ENCODE measurements around the gene PTPRD.

PTPRD gene

DNA sequence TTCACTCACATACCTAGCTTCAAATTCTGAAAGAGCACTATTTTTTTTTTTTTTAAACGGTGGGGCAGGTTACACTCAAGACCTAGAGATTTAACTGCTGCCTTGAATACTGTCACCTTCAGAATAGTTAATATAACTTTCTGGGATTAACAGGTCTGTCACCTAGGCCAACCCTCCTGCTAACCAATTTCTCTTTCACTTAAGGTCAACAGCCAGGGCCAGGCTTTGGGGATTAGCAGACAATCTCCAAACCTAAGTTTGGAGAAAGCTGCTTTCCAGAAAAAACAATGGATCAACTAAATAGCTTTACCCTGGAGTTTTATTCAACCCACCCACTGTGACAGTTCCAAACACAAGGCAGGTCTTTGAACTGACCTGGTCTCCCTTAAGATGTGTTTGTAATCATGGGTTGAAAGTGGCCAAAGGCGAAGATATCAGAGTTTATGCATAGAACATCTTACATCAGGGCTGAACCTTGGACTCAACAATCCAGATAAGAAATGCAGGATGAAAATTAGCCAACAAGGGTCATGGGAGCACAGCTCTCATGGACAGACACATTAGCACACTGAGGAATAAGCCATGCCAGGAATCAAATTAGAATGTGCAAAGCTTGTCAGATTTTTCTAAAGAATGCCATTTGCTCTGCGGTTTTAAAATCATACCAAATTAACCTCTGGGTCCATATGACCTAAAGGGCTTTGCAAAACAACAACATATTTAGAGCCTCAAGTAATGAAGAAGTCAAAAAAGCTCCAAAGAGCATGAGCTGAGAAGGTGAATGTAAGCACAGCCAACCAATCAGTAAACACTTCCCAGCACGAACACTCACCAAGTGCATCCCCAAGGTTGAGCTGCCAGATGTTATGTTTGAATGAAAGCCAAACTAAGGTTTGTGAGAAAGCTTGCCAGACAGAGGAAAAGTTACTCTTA is 2274.7 kb downstream of the PTPRD start:
- no peak for DNase-seq

DNA sequence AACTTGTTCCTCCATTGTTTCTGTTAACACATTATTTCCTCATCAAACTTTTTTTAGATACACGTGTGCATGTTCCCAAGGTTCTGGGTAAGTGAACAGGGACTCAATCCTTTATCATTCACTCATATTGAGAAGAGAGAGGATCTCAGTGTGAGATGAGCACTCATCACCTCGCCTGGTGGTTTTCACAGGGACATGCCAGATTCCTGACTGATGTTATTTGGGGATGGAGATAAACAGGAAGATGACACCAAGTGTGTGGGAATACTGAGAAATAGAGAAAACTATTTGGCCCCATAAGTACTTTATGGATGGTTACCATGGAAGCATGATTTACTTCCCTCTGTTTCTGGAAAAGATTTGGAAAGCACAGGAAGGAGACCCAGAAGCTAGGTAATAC is 2279.9 kb downstream of the PTPRD start:
- DNase-seq, result no peak

DNA sequence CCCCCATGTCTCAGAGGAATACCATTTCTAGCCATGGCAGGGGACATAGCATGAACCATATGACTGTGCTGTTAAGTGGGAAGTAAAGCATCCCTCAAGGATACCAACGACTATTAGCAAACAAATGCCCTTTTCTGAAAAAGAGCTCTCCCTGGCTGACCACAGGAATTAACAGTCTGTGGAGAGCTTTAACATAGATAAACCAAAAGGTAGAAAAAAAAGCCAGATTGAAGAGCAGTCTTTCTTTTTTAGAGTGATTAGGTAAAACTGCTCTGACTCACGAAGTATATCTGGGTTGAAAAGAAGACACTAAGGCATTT is 2280.5 kb downstream of the PTPRD start:
- DNase-seq, result no peak

DNA sequence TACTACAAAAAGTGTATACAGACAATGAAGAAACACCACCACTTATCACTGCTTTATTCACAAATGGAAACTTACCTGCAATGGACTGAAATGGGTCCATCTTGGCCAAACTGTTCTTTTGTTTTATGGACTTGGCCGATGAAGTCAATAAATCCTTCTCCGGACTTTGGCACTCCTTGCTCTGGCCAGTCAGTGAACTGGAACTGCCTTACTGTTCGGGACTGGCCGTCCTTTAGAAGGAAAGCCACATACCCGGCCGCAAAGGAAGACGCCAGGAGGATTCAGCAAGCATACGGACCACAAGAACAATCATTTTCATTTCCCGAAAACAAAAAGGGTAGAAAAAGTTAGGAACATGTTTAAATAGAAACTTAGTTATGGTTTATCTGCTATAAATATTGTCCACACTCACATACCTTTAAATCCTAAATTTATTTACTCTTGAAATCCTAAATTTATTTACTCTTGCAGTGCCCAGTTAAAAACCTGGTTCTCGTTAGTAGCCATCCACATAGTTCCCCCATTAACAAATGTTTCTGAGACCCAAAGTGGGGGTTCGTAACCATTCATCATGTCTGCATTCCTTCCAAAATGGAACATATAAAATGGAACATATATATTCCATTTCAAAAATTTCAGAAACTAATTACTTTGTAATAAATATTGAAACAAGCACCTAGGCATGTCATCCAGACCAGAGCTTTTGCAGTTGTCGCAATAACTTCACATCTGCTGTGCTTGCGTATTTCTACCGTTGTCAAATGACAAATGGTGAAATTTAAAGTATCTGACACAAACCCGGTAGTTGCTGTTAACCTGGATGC is 2281.1 kb downstream of the PTPRD start:
- DNase-seq, result no peak

DNA sequence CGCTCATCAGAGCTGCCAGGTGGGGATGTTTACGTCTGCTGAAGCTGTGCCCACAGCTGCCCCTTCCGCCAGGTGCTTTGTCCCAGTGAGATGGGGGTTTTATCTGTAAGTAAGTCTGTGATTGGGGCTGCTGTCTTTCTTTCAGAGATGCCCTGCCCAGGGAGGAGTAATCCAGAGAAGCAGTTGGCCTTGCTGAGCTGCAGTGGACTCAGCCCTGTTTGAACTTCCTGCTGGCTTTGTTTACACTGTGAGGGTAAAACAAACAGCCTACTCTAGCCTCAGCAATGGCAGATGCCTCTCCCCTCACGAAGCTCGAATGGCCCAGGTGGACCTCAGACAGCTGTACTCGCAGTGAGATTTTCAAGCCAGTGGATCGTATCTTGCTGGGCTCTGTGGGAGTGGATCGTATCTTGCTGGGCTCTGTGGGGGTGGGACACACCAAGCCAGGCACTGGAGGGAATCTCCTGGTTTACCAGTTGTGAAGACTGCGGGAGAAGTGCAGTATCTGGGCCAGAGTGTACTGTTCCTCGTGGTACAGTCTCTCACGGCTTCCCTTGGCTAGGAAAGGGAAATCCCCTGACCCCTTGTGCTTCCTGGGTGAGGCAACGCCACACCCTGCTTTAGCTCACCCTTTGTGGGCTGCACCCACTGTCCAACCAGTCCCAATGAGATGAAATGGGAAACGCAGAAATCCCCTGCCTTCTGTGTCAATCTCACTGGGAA is 2283.1 kb downstream of the PTPRD start:
- DNase-seq, result no peak

DNA sequence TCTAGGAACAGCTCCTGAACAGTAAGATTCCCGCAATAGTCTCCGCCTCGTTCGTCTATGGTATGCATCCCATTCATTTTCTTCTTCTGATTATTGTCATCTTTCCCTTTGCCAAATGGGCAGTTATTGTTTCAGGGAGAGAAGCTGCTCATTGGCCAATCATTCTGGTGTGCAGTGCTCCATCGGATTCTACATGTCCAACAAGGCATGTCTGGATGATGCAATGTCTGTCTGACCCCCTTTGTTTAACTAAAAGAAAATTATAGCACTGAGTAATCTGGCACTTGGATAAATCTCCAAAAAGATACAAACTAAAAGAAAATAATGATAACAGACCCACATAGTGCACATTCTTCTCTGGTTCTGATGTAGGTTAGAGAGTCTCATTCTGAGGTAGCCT is 2297.6 kb downstream of the PTPRD start:
- no peak for DNase-seq

DNA sequence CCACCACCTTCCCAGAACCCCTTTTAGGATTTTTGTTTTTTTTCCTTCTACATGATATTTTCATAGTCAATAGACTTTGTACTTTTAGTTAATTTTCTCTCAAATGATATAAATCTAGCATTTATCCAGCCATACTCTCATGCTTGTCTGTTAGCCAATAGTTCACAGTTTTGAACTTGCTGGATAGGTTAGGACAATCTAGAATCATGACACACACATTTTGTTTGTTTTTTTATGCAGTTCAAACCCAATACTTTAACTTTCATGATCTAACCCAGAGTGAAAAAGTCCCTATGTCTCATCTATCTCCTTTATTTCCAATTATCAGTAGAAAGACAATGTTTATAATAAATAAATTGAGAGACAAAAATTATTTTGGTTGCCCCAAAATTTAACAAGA is 2303.5 kb downstream of the PTPRD start:
- no peak for DNase-seq

DNA sequence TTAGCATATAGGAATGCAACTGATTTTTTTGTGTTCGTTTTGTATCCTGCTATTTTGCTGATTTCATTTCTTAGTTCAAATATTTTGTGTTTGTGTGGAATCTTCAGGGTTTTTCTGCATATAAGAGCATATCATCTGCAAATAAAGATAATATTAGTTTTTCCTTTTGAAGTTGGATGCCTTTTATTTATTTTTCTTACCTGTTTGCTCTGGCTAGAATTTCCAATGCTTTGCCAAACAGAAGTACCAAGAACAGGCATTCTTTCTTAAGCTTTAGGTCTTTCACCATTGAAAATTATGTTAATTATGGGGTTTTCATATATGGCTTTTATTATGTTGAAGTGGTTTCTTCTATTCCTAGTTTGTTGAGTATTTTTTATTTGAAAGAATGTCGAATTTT is 2308.1 kb downstream of the PTPRD start:
- no peak for DNase-seq

DNA sequence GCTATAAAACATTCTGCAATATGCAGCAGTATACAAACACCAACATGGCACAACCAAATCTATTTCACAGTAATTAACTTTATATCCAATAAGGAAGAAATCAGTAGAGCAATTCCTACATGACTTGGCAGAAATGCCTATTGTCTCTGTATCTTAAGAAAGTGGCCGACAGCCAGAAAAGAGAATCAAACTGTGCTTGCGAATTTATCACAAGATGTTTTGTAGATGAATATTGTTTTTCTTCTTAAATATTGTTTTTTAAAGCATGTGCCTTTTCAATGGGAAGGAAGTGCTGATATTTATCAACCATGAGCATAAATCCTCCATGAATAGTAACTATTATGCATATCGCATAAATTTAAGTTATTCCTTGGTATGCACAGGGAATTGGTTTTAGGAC is 2311.5 kb downstream of the PTPRD start:
- no peak for DNase-seq

DNA sequence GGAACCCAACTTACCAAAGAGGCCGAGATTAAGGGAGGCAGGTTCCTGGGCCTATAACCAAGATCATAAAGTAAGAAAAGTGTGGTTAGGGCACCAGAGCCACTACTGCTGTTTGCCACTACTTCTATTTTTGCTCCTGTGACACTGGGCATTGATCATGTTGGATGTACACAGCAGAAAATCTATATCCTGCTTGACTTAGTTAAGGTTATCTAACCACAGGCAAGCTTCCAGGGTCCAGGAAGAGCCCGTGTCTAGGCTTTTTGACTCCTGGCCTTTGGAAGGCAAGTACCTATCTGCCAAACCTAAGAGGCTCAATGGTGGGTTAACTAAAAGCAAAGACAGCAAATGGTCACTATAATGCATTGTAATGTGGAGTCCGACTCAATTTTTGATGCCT is 2315.8 kb downstream of the PTPRD start:
- DNase-seq, result no peak

DNA sequence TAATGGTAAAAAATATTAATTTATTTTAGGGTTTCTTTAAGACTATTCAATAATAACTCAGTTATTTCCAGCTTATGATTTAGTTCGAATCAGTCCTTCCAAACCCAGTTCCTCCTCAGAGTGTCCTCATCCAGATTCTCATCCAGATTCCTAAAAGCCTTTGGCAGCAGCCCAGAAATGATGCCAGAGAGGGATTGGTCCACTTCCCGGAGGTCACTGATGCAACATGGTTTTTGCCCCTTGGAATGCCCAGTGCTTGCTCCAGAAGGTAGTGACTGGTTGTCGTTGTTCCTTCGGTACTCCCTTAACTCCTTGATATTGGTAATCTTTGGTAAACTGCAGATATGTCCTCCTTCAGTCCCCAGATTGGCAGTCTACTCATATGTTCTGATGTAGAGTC is 2320.1 kb downstream of the PTPRD start:
- DNase-seq, result no peak

DNA sequence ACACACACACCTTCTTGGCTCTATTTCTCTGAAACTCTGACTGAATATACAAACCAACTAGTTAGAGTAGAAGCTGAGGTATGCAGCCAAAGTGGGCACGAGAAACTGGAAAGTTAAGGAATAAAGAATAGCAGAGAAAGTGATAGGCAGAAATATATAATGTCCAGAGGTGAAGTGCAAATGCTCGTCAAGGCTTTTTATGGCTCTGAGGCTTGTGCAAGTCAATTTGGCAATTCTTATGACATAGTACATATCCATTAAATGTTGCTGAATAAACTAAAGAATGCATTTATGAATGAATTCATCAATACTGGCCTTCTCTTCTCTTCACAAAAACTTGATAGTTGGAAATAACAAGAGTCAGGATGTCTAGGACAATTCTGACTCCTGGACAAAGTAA is 2323.1 kb downstream of the PTPRD start:
- no peak for DNase-seq

DNA sequence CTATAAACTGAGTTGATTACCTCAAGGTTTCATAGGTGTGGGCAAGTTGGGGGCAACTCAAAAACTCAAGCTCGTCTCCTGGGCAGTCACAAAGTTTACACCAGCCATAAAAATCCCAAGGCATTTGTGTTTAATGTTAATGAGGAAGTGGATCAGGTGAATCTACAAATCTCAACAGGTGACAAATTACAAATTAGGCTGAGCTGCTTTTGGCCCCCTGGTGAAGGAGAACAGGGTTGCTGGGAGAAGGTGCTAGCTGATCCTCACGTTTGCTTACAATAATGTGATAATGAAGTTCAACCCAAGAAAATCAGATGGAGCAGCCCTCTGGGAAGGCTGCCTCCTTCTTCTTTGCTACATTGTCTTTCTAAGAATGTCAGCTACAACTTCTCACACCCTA is 2324.8 kb downstream of the PTPRD start:
- no peak for DNase-seq

DNA sequence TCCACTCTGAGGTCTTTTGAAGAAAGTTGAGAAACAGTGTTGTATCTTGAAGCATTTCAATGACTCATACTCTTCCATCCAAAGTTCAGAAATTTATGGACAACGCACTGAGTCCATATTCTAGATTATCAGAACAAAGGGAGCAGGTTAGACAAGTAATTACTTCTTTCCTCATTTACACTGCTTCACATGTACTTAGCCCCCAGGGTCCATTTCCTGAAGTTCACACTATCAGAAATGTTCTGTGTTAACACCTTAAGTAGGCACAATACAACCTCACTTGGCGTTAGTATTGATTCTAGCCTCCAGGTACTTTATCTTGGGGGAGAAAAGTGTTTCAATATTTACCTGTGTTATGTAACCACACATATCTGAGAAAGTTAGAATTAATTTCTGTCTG is 2325.3 kb downstream of the PTPRD start:
- DNase-seq, result no peak

DNA sequence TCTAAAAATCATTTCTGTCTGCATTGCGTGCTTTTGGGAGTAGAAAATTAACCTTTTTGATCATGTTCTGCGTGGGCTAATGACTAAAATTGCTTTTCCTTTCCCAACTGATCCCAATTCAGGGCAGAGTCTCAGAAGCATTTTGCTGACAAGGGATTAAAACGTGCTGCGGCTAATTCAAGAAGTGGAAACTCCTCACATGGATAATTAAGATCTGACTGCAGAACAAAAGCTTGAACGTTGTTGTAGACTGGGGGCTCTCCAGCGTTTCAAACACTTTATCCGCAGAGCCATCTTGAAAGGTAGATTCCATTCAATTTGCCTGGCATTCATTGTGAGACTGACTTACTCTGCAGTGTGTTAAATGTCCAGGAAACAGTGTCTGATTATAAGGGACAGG is 2327.9 kb downstream of the PTPRD start:
- DNase-seq, result no peak

DNA sequence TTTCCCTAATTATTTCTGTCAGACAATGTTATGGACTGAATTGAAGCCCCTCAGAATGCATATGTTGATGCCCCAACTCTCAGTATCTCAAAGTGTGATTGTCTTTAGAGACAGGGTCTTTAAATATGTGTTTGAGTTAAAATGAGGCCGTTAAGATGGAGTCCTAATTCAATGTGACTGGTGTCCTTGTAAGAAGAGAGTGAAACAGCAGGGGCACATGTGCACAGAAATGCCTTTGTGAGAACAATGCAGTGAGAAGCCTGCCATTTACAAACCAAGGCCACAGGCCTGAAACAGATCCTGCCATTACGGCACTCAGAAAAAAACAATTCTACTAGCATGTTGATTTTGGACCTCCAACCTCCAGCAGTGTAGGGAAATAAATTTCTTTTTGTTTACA is 2330.3 kb downstream of the PTPRD start:
- no peak for DNase-seq

DNA sequence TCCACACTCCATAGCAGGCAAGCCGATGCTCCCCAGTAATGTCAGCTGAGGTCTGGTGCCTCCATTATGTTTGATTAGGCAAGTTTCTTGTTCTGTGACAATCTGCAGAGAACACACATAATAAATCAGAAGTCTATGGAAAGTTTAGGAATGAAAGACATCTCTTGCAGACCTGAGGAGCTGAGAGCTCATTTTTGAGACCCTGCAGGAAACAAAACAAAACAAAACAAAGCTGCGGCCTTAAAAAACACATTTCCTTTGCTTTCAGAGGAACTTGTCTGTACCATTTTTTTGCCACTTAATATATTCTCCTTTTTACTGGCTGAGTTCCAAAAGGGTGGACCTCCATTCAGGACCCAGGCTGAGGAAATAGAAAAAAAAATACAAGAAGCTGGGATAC is 2332.0 kb downstream of the PTPRD start:
- DNase-seq, result no peak

DNA sequence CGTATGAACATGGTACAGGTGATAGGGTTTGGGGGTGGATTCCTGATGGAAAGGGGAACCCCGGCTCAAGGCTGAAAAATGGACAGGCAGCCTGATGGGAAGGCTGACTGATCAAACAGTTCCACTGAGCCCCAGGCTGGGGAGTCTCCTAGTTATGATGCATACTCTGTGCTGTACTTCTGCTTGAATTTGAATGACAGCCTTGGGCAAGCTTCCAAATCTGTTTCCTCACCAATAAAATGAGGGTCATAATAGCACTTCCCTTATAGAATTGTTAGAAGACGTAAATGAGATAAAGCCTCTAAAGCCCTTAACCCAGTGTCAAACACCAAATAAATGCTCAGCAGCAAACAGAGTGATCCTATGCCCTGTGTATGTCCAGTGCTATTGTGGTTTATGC is 2334.8 kb downstream of the PTPRD start:
- DNase-seq, result no peak

DNA sequence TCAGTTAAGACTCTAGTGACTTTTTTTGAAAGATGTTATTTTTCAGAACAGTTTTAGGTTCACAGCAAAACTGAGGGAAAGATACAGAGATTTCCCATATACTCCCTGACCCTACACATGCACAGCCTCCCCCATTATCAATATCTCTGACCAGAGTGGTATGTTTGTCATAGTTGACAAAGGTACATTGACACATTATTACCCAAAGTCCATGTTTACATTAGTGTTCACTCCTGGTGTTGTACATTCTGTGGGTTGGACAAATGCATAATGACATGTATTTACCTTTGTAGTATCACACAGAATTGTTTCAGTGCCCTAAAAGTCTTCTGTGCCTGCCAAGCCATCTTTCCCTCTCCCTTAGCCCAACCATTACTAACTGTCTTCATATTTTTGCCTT is 2342.6 kb downstream of the PTPRD start:
- no peak for DNase-seq

DNA sequence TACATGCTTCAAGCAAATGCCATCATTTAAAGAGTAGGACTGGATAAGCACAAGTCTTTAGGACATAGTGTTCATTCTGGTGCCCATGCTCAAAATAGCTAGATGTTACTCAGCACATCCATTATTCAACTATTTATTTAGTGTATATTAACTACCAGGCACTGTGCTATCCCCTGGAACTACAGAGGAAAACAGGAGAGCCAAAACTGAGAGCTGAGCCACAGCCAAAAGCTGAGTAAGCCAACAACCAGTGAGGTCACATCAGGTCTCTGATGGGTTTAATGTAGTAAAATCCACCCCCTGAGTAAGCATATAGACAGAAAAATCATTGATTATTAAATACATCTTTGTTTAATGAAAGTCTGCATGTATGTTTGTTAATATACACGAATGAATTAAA is 2343.9 kb downstream of the PTPRD start:
- DNase-seq, result no peak

DNA sequence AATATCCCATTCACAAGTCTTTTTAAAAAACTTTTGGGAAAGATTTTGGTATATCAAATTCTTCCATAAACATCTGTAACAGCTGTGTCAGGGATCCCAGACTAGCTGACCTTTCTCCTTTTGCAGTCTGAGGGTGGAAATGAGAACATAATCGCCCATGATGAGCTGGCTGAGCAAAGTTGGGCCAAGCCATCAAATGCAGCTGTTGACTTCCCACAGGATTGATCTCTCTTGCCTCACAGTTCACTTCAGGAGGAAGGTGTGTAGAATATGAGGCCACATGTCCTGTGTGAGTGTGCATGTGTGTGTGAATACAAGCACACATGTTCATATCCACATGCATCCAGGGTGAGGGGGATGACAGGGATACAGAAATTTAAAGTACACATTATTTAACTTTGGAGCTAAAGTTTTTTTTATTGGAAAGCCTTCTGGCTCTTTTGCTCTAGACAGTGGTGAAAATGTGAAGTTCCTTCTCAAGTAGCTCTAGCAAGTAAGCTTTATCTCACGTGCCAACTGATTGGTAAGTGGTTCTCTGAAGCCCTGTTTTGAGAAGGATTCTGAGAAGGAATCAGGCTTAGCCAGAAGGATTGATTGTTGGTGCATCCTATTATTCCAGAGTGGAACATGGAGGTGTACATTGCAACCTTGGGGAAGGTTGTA is 2344.5 kb downstream of the PTPRD start:
- no peak for DNase-seq

DNA sequence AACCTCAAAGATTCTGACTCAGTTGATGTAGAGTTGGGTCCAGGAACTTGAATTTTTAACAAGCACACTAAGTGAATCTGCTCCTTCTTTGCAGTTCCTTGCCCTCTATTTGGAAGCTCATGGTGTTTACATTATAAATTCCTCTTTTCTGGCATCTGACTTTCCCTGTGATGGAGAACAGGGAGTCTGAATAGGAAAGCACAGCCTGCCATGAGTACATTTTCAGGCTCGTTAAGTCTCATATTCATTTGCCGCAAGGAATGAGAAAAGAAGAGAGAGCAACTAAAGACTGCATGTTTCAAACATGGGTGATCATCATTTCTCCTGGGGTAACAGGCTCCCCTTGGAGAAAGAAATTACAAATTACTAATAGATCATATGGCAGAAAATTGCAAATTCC is 2345.2 kb downstream of the PTPRD start:
- no peak for DNase-seq

DNA sequence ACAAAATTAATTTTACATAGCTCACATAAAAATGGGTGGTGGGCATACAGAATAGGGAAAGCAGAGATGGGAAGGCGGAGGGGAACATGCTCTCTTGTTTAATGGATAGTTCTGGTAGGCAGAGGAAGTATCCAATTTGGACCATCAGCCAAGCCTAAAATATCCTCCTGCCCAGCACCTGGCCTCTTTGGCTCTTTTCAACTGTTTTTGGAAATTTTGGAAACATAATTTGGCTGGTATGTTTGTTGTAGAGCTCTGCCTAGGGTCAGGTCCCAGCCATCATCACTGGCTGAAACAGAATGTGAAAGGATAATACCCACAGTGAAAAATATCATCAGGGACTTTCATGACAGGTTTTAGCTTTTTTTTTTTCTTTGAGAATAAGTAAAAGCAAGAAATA is 2345.9 kb downstream of the PTPRD start:
- no peak for DNase-seq
